Type B pancreatic cell (in vitro differentiated cells): ENCODE data around the gene SAT2. TPM values are rescaled to one million over a fixed set of nuclear protein-coding genes. Genes with fewer than 3 reads are reported as not detected.
"Not testable (repeated sequence)": the region's sequence is repeated elsewhere in the genome, so short reads cannot be mapped to it uniquely, and the experiment has no call there.

Experiments used
- DNase-seq: peaks from one replicate; pipeline ENCODE4 v3.0.0; 2021; ENCODE audit warnings: mixed read lengths; ENCODE audit not compliant: unreplicated experiment; ENCODE audit errors: extremely low spot score
- H3K27ac Mint-ChIP-seq: 2 replicates; pipeline ENCODE4 v1.8.0; 2021; ENCODE audit warnings: mild to moderate bottlenecking, mixed read lengths
- H3K27me3 Mint-ChIP-seq: 2 replicates; pipeline ENCODE4 v1.8.0; 2021; ENCODE audit warnings: mixed read lengths
- H3K36me3 Mint-ChIP-seq: 2 replicates; pipeline ENCODE4 v1.8.0; 2021; ENCODE audit warnings: mixed read lengths
- H3K4me1 Mint-ChIP-seq: one replicate; pipeline ENCODE4 v1.8.0; 2021; ENCODE audit warnings: mixed read lengths; ENCODE audit not compliant: unreplicated experiment
- H3K4me3 Mint-ChIP-seq: 2 replicates; pipeline ENCODE4 v1.8.0; 2021; ENCODE audit warnings: mild to moderate bottlenecking, mixed read lengths
- H3K9me3 Mint-ChIP-seq: 2 replicates; pipeline ENCODE4 v1.8.0; 2021; ENCODE audit warnings: mixed read lengths
- total RNA-seq: library from RNA; stranded (reverse); gene quantifications from 2 replicates; pipeline ENCODE4 v1.2.1, GENCODE V29; 2021; ENCODE audit warnings: low replicate concordance
- TF ChIP-seq, protein P1 (sequence below): fragments of 200-600 bp; sonication (generic); conservative IDR thresholded peaks from 2 replicates; pipeline ENCODE4 v1.5.0; 2021; ENCODE audit warnings: antibody characterized with exemption, mild to moderate bottlenecking

The SAT2 gene
- total RNA-seq, 1 donor from 2014 or later: 104 TPM

DNA sequence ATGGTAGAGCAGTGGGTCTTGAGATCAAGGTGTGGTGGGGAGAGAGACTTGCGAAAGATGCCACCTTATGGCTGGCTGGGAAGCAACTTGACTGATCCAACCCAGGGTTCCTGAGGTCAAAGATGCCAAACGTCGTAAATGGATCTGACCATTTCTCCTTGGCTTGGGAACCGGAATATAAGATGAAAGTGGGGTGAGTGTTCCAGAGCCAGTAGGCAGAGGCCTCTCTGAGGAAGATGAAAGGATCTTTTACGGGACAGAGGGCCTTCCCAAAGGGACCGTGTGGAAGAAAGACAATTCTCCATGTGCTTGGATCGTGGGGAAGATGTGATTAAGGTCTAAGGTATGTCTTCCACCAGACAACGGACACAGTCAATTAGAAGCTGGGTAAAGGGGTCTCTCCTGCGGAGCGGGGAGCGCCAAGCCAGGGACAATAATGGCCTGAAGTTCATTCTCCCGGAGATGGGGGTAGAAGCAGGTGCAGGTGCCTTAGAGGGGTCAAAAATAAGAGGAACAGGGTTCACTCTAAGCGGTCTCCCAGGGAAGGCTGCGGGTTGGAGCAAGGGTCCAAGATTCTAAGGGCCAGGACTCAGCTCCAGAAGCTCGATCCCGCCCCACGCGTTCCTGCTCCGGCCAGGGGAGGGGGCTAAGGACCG, 13.7 kb downstream of the SAT2 start:
- H3K4me3 Mint-ChIP-seq: peak overlapping the region; percentile 93
- peaks cover 9% of the 10 kb centered on the region for H3K36me3 Mint-ChIP-seq
- H3K9me3 Mint-ChIP-seq: no peaks in the 10 kb centered on the region
- TF ChIP-seq, protein P1, sequence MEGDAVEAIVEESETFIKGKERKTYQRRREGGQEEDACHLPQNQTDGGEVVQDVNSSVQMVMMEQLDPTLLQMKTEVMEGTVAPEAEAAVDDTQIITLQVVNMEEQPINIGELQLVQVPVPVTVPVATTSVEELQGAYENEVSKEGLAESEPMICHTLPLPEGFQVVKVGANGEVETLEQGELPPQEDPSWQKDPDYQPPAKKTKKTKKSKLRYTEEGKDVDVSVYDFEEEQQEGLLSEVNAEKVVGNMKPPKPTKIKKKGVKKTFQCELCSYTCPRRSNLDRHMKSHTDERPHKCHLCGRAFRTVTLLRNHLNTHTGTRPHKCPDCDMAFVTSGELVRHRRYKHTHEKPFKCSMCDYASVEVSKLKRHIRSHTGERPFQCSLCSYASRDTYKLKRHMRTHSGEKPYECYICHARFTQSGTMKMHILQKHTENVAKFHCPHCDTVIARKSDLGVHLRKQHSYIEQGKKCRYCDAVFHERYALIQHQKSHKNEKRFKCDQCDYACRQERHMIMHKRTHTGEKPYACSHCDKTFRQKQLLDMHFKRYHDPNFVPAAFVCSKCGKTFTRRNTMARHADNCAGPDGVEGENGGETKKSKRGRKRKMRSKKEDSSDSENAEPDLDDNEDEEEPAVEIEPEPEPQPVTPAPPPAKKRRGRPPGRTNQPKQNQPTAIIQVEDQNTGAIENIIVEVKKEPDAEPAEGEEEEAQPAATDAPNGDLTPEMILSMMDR: no peak
- H3K27ac Mint-ChIP-seq: peak overlapping the region; percentile 85
- no peaks in the 10 kb centered on the region for H3K27me3 Mint-ChIP-seq
- H3K4me1 Mint-ChIP-seq: peaks cover 29% of the 10 kb centered on the region
- no peak for DNase-seq

DNA sequence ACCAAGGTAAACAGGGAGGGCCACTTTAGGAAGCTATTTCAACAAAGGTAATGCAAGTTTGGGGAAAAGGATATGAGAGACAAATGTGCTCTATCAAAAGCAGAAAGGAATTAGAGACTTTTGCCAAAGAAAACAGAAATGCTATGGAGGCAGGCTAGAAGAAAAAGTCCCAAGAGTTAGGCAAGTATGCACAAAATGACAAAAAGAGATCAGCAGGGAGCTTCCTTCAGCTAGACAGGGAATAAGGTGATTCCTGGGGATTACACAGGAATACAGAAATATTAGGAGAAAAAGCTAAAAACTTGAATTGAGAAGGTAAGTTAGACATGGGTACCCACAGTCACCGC, 15.4 kb downstream of the SAT2 start:
- Mint-ChIP-seq H3K27me3 (no peaks in the 10 kb centered on the region), H3K27ac (peak overlapping the region; percentile 69), H3K36me3 (peaks cover 9% of the 10 kb centered on the region), H3K4me1 (peaks cover 29% of the 10 kb centered on the region), H3K9me3 (no peaks in the 10 kb centered on the region), H3K4me3 (peak overlapping the region; percentile 72)
- TF ChIP-seq, protein P1: no peak
- DNase-seq: no peak

DNA sequence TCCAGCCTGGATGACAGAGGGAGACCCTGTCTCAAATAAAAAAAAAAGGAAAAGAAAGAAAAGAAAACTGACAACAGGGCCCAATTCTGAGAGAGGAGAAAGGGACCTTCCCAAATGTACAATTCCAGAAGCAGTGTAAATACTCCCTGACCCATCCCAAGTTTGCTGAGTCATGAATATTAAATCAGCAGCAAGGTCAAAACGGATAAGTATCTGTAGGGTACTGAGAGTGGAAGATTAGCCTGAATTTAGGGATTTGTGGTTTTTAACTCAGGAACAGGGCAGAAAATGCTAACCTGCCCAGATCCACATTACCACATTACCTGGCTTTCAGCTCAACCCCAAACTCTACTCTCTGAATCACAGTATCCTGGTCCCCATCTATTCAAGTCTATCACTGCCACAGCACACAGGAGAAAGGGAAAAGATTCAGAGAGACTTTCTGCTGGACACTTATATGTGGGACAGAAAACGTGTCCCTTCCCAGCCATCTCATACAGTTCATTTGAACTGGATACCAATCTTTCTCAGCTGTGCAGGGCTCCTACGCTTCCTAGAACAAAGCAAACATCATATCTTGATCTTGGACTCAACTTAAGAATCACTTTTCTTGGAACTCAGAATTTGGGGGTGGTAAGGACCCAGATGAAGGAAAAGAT, 15.9 kb downstream of the SAT2 start:
- H3K27ac Mint-ChIP-seq: peak overlapping the region; percentile 69
- no peak for DNase-seq
- peaks cover 9% of the 10 kb centered on the region for H3K36me3 Mint-ChIP-seq
- peaks cover 29% of the 10 kb centered on the region for H3K4me1 Mint-ChIP-seq
- H3K27me3 Mint-ChIP-seq: no peaks in the 10 kb centered on the region
- peak overlapping the region; percentile 72 for H3K4me3 Mint-ChIP-seq
- TF ChIP-seq, protein P1: no peak
- no peaks in the 10 kb centered on the region for H3K9me3 Mint-ChIP-seq

DNA sequence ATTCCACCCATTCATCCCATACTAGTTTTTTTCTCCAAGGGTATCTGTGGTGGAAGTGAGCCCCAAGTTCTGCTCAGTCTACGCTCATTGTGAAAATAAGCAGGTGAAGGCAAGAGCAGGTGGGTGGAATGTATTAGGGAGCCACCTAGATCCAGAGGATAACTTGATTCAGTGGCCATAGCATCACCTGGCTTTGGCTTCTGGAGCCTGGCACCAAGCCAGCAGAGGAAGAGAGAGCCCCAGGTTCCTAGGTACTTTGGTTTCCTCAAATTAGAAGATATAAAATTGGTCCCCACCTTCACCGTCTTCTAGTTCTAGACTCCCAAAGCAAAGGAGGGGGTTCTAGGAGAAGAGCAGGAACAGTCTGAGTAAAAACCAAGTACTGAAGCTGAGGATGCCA, 17.0 kb downstream of the SAT2 start:
- H3K9me3 Mint-ChIP-seq: no peaks in the 10 kb centered on the region
- TF ChIP-seq, protein P1: no peak
- peaks cover 29% of the 10 kb centered on the region for H3K4me1 Mint-ChIP-seq
- H3K27me3 Mint-ChIP-seq: no peaks in the 10 kb centered on the region
- H3K4me3 Mint-ChIP-seq: peak overlapping the region; percentile 63
- no peak for DNase-seq
- peak overlapping the region; percentile 14 for H3K27ac Mint-ChIP-seq
- peaks cover 17% of the 10 kb centered on the region for H3K36me3 Mint-ChIP-seq

DNA sequence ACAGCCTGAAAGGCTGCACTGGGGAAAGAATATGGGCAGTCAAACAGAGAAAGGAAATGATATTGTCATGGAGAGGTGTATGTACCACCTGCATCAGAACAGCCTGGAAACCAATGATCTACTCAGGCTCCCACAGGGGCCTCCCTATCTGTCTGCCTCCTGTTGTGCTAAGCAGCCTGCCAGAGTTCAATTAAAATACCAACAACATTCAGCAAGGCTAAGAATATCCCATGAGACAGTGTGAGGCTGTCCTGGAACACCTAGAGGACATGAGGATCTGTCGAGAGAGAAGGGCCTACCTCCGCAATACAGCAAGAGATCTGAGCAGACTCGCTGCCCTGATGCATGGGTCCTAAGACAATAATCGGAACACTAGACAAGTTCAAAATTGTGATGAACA, 21.3 kb downstream of the SAT2 start:
- Mint-ChIP-seq H3K4me3 (no peak overlapping the region), H3K4me1 (peaks cover 7% of the 10 kb centered on the region), H3K9me3 (no peaks in the 10 kb centered on the region), H3K27ac (no peak overlapping the region), H3K27me3 (no peaks in the 10 kb centered on the region), H3K36me3 (peaks cover 27% of the 10 kb centered on the region)
- TF ChIP-seq, protein P1: no peak
- DNase-seq: no peak

DNA sequence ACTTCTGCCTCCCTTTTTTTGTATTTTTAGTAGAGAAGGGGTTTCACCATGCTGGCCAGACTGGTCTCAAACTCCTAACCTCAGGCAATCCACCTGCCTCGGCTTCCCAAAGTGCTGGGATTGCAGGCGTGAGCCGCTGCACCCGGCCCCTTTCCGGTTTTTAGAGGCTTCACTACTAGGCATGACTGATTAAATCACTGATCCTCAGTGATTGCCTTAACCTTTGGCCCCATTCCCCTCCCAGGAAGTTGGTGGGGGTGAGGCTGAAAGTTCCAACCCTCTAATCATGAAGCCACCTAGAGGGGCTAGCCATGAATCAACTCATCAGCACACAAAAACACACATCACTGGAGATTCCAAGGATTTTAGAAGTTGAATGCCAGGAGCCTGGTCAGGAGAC, 30.1 kb downstream of the SAT2 start:
- not testable (repeated sequence) for DNase-seq, H3K27ac Mint-ChIP-seq, H3K4me3 Mint-ChIP-seq, H3K9me3 Mint-ChIP-seq, H3K4me1 Mint-ChIP-seq, H3K27me3 Mint-ChIP-seq
- peaks cover 27% of the 10 kb centered on the region for H3K36me3 Mint-ChIP-seq
